ENCODE data around the gene RNF212. TPM values are rescaled to one million over a fixed set of nuclear protein-coding genes. Genes with fewer than 3 reads are reported as not detected.

RNF212 gene
- total RNA-seq, 4 donors from 2014 or later: 6.7 to 31.1 (median 8.6) TPM

DNA sequence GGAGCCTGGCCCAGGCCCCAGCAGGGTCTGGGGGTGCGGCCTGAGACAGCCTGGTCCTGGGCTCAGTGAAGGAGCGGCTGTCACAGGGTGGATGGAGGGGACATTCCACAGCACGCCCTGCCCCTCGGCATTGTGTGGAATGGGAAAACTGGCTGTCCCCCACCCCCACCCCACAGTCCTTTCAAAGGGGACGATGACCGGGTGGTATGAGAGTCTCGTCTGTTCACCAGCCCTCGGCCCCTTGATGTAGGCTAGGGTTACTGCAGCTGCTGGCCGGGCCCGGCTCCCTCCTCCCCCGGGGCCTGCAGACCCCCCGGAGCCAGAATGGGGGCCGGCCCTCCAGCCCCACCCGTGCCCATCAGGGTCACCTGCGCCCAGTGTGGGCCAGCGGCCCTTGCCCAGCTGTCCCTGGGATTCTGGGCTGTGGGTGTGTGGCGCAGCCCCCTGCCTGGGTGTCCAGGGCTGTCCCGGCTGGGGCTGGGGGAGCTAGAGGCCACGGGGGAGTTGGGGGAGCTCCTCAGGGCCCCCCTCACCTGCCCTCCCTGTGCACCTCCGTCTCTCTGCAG is 90.2 kb downstream of the RNF212 start:
- no peak overlapping the region for H3K4me3 ChIP-seq (replicated peaks in 1 of 3)
- 92 to 97% methylated on average over 4 to 16 of the region's 20 CpGs for WGBS, 2 donors

DNA sequence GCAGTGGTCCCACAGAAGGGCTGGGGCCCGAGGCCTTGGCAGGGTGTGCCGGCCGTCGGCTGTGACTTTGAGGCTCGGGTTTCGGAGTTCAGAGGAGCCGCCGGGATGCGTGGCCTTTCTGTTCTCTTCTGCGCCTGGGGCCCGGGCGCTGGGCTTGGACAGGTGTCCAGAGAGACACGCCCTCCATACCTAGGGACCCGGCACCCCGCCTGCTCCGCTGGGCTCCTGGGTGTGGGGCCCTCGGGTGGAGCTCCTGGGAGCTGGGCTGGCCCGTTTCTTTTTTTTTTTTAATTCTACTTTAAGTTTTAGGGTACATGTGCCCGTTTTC is 90.7 kb downstream of the RNF212 start:
- 89 to 97% methylated on average over 10 to 19 of the region's 19 CpGs for WGBS, 2 donors
- intact Hi-C loops (cut with DNase I): no loop called here
- no peak overlapping the region for H3K4me3 ChIP-seq (replicated peaks in 1 of 3)

More for the DNA sequence above, 90.2 kb downstream of the RNF212 start:
- Histone ChIP-seq H3K27ac (no peak overlapping the region), H3K4me1 (no peaks in the 10 kb centered on the region), H3K27me3 (no peaks in the 10 kb centered on the region), H3K9me3 (no peaks in the 10 kb centered on the region), H3K36me3 (peaks cover 16 to 17% of the 10 kb centered on the region in 2 donors)
- TF ChIP-seq, protein P1, sequence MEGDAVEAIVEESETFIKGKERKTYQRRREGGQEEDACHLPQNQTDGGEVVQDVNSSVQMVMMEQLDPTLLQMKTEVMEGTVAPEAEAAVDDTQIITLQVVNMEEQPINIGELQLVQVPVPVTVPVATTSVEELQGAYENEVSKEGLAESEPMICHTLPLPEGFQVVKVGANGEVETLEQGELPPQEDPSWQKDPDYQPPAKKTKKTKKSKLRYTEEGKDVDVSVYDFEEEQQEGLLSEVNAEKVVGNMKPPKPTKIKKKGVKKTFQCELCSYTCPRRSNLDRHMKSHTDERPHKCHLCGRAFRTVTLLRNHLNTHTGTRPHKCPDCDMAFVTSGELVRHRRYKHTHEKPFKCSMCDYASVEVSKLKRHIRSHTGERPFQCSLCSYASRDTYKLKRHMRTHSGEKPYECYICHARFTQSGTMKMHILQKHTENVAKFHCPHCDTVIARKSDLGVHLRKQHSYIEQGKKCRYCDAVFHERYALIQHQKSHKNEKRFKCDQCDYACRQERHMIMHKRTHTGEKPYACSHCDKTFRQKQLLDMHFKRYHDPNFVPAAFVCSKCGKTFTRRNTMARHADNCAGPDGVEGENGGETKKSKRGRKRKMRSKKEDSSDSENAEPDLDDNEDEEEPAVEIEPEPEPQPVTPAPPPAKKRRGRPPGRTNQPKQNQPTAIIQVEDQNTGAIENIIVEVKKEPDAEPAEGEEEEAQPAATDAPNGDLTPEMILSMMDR (IDR thresholded peaks at IDR 0.05): no peak
- TF ChIP-seq POLR2A (IDR thresholded peaks at IDR 0.05): no peak
- intact Hi-C loops (cut with DNase I): no loop called here
- DNase-seq: no peak

DNA sequence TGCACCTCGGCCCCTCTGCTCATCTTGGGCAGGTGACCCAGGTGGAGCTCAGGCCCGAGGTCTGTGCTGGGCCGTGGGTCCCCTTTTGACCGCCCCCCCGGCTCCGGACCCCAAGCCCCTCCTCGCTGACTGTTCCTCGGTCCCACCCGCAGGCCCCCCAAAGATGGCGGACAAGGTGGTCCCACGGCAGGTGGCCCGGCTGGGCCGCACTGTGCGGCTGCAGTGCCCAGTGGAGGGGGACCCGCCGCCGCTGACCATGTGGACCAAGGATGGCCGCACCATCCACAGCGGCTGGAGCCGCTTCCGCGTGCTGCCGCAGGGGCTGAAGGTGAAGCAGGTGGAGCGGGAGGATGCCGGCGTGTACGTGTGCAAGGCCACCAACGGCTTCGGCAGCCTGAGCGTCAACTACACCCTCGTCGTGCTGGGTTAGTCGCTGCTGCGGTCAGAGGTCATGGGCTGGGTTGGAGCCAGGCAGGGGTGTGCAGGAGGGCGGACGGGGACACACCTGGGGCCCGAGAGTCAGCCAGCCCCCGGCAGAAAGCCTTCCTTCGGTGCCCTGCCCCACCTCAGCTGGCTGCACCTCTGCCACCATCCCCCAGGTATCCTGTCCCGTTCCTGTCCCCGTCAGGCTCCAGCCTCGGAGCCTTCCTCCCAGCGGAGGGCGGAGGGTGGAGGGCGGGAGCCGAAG is 91.2 kb downstream of the RNF212 start:
- intact Hi-C loops (cut with DNase I): no loop called here
- no peaks in the 10 kb centered on the region for H3K9me3 ChIP-seq
- no peak overlapping the region for H3K4me3 ChIP-seq (replicated peaks in 1 of 3)
- no peak for DNase-seq
- H3K4me1 ChIP-seq: peaks cover 3 to 6% of the 10 kb centered on the region in 2 donors
- no peaks in the 10 kb centered on the region for H3K27me3 ChIP-seq
- TF ChIP-seq POLR2A (IDR thresholded peaks at IDR 0.05): no peak
- WGBS, 2 donors: 93 to 96% methylated on average over 5 to 31 of the region's 46 CpGs
- no peak overlapping the region for H3K27ac ChIP-seq
- H3K36me3 ChIP-seq: peaks cover 16 to 17% of the 10 kb centered on the region in 2 donors

More for the DNA sequence above, 90.7 kb downstream of the RNF212 start:
- H3K36me3 ChIP-seq: peaks cover 16 to 17% of the 10 kb centered on the region in 2 donors
- DNase-seq: no peak
- no peak for TF ChIP-seq POLR2A (IDR thresholded peaks at IDR 0.05)
- TF ChIP-seq, protein P1 (IDR thresholded peaks at IDR 0.05): no peak
- H3K9me3 ChIP-seq: no peaks in the 10 kb centered on the region
- H3K4me1 ChIP-seq: peaks cover 2 to 3% of the 10 kb centered on the region in 2 donors
- no peak overlapping the region for H3K27ac ChIP-seq
- H3K27me3 ChIP-seq: no peaks in the 10 kb centered on the region

Small RNA genes lying within 50 kb of the gene (small RNA-seq; reads per million reads assigned to genes)
- gene RF00554: not detected

Other genes starting within 250 kb of the RNF212 start
- 100 to 1,000 TPM in 3 of 4 donors, 10 to 100 TPM in 1; 86.4 to 184 (median 153) TPM for gene GAK, start 181.2 kb downstream of the RNF212 start, total RNA-seq
- gene TMEM175, start 181.1 kb downstream of the RNF212 start, total RNA-seq: 10 to 100 TPM; 33.6 to 63.9 (median 40.4) TPM
- gene DGKQ, start 140.0 kb downstream of the RNF212 start, total RNA-seq: 10 to 100 TPM; 10.2 to 17.0 (median 11.6) TPM
- gene IDUA, start 126.5 kb downstream of the RNF212 start, total RNA-seq: 10 to 100 TPM in 3 of 4 donors, 1 to 10 TPM in 1; 9.7 to 32.3 (median 25.0) TPM
- under 1 TPM; 0.15 to 0.33 (median 0.24) TPM for gene SLC26A1, start 120.2 kb downstream of the RNF212 start, total RNA-seq
- gene FGFRL1, start 101.9 kb downstream of the RNF212 start, total RNA-seq: 10 to 100 TPM; 59.0 to 93.9 (median 77.2) TPM
- 10 to 100 TPM in 2 of 4 donors, 1 to 10 TPM in 2; 2.4 to 14.1 (median 6.6) TPM for gene SPON2, start 59.0 kb upstream of the RNF212 start, total RNA-seq
- 100 to 1,000 TPM; 102 to 226 (median 177) TPM for gene CTBP1, start 135.6 kb upstream of the RNF212 start, total RNA-seq
- 10 to 100 TPM; 85.3 to 99.5 (median 87.3) TPM for gene MAEA, start 176.3 kb upstream of the RNF212 start, total RNA-seq
- gene UVSSA, start 233.6 kb upstream of the RNF212 start, total RNA-seq: 10 to 100 TPM; 16.7 to 38.7 (median 27.7) TPM

All from thyroid gland (tissue), 4 donors.